ENCODE measurements around the gene UBE2H. TPM values are rescaled to one million over a fixed set of nuclear protein-coding genes. Genes with fewer than 3 reads are reported as not detected.
A peak's percentile ranks its signal among the peaks of the same experiment; 100 is the strongest.

The UBE2H gene
- polyA plus RNA-seq, 4 donors = 15.0 to 38.8 (median 18.6) TPM

DNA sequence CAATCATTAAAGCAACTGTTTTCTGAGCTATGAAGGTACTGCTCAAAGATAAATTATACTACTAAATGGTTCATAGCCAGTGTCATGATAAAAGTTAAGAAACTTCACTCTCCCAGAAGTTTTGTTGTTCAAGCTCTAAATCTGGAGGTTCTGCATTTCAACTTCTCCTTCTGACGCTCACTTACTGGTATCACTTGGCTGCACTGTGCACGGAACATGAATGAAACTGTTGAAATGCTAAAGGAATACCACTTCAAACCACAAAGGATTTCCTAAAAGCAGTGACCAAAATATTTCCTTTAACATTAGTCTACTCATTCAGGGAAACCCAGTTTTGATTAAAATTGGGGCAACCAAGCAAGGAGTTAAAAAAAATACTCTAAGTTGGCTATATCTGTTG lies 93.6 kb downstream of the UBE2H start:
- no peak overlapping the region for H3K4me3 ChIP-seq (ENCODE audit: low read depth in 1 of 3, low read length in 3 of 3)
- H3K27me3 ChIP-seq (ENCODE audit: control insufficient read depth in 3 of 3, insufficient read depth in 3 of 3, low read length in 3 of 3) = no peaks in the 10 kb centered on the region
- WGBS, 3 donors = 64 to 87% (median 84%) methylated on average over 2 of the region's 2 CpGs
- H3K36me3 ChIP-seq (ENCODE audit: control insufficient read depth in 3 of 3, insufficient read depth in 2 of 3, low read depth in 1 of 3, low read length in 3 of 3) = peaks cover 0 to 3% (median 3%) of the 10 kb centered on the region in 3 donors
- FAIRE-seq (no peak), DNase-seq (no peak)
- peaks cover 0 to 9% (median 6%) of the 10 kb centered on the region in 3 donors for H3K4me1 ChIP-seq (ENCODE audit: control insufficient read depth in 3 of 3, insufficient read depth in 2 of 3, low read depth in 1 of 3, low read length in 2 of 3)
- no peaks in the 10 kb centered on the region for H3K9me3 ChIP-seq (ENCODE audit: control insufficient read depth in 2 of 2, insufficient read depth in 1 of 2, low read depth in 1 of 2, low read length in 1 of 2)
- H3K27ac ChIP-seq (ENCODE audit: low read depth in 1 of 3, low read length in 2 of 3) = no peak overlapping the region

GRCh38 chr7:129858490-129858889 lies 94.3 kb downstream of the UBE2H start:
- DNase-seq = no peak
- no peak overlapping the region for H3K27ac ChIP-seq (ENCODE audit: low read depth in 1 of 3, low read length in 2 of 3)
- WGBS, 3 donors = 43 to 53% (median 43%) methylated on average over 2 of the region's 2 CpGs

GRCh38 chr7:129857313-129857712 lies 95.4 kb downstream of the UBE2H start:
- no peak for DNase-seq
- no peaks in the 10 kb centered on the region for H3K9me3 ChIP-seq (ENCODE audit: control insufficient read depth in 2 of 2, insufficient read depth in 1 of 2, low read depth in 1 of 2, low read length in 1 of 2)
- H3K27me3 ChIP-seq (ENCODE audit: control insufficient read depth in 3 of 3, insufficient read depth in 3 of 3, low read length in 3 of 3) = no peaks in the 10 kb centered on the region
- 82 to 95% (median 91%) methylated on average over 1 of the region's 1 CpG for WGBS, 3 donors
- peaks cover 0 to 12% (median 6%) of the 10 kb centered on the region in 3 donors for H3K4me1 ChIP-seq (ENCODE audit: control insufficient read depth in 3 of 3, insufficient read depth in 2 of 3, low read depth in 1 of 3, low read length in 2 of 3)
- no peak overlapping the region for H3K4me3 ChIP-seq (ENCODE audit: low read depth in 1 of 3, low read length in 3 of 3)
- H3K27ac ChIP-seq (ENCODE audit: low read depth in 1 of 3, low read length in 2 of 3) = no peak overlapping the region
- peaks cover 0 to 6% (median 3%) of the 10 kb centered on the region in 3 donors for H3K36me3 ChIP-seq (ENCODE audit: control insufficient read depth in 3 of 3, insufficient read depth in 2 of 3, low read depth in 1 of 3, low read length in 3 of 3)
- no peak for FAIRE-seq

More at GRCh38 chr7:129858490-129858889, 94.3 kb downstream of the UBE2H start:
- Histone ChIP-seq H3K4me3 (ENCODE audit: low read depth in 1 of 3, low read length in 3 of 3) (no peak overlapping the region), H3K9me3 (ENCODE audit: control insufficient read depth in 2 of 2, insufficient read depth in 1 of 2, low read depth in 1 of 2, low read length in 1 of 2) (no peaks in the 10 kb centered on the region), H3K27me3 (ENCODE audit: control insufficient read depth in 3 of 3, insufficient read depth in 3 of 3, low read length in 3 of 3) (no peaks in the 10 kb centered on the region), H3K36me3 (ENCODE audit: control insufficient read depth in 3 of 3, insufficient read depth in 2 of 3, low read depth in 1 of 3, low read length in 3 of 3) (peaks cover 0 to 3% (median 3%) of the 10 kb centered on the region in 3 donors), H3K4me1 (ENCODE audit: control insufficient read depth in 3 of 3, insufficient read depth in 2 of 3, low read depth in 1 of 3, low read length in 2 of 3) (peaks cover 0 to 11% (median 6%) of the 10 kb centered on the region in 3 donors)
- no peak for FAIRE-seq

DNA sequence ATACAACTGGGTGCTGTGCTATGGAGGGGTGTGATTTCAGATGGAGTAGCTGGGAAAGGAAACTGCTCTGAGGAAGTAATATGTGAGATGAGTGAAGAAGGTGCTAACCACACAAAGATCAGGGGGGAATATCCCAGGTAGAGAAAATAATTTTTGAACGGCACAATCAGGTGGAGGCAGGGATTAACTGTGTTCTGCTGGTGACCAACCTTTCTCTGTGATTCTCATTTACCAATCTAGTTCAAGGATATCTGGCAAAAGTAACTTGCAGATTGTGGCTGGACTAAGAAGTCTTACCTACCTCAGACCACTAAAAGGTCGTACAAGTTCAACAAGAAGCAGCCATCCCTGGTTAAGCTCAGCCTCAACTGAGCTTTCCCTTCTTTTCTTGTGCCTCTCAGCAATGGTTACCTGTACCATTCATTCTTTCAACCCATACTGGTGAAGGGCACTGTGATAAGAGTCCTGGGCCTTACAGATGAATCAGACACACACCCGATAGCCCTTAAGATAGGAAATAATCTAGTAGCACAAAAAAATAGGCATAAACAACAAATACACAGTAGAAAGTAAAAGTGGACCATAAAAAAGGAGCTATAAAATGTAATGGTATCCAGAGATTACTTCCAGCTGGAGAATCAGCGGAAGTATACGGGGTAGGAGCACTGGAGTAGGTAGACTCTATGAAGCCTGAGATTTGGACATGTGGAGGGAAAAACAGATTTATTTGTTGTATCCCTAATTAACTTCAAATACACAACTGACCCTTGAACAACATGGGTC lies 96.6 kb downstream of the UBE2H start:
- WGBS, 3 donors = 57 to 74% (median 60%) methylated on average over 5 of the region's 5 CpGs

GRCh38 chr7:129855234-129855673 lies 97.5 kb downstream of the UBE2H start:
- H3K27ac ChIP-seq (ENCODE audit: low read depth in 1 of 3, low read length in 2 of 3) = no peak overlapping the region

More for the DNA sequence above, 96.6 kb downstream of the UBE2H start:
- Histone ChIP-seq H3K27me3 (ENCODE audit: control insufficient read depth in 3 of 3, insufficient read depth in 3 of 3, low read length in 3 of 3) (no peaks in the 10 kb centered on the region), H3K9me3 (ENCODE audit: control insufficient read depth in 2 of 2, insufficient read depth in 1 of 2, low read depth in 1 of 2, low read length in 1 of 2) (no peaks in the 10 kb centered on the region), H3K4me3 (ENCODE audit: low read depth in 1 of 3, low read length in 3 of 3) (no peak overlapping the region), H3K4me1 (ENCODE audit: control insufficient read depth in 3 of 3, insufficient read depth in 2 of 3, low read depth in 1 of 3, low read length in 2 of 3) (peaks cover 7 to 12% (median 10%) of the 10 kb centered on the region in 3 donors), H3K36me3 (ENCODE audit: control insufficient read depth in 3 of 3, insufficient read depth in 2 of 3, low read depth in 1 of 3, low read length in 3 of 3) (peaks cover 0 to 6% (median 3%) of the 10 kb centered on the region in 3 donors), H3K27ac (ENCODE audit: low read depth in 1 of 3, low read length in 2 of 3) (no peak overlapping the region)
- FAIRE-seq = no peak
- peak in 1 of 2 donors; percentile 11 for DNase-seq

DNA sequence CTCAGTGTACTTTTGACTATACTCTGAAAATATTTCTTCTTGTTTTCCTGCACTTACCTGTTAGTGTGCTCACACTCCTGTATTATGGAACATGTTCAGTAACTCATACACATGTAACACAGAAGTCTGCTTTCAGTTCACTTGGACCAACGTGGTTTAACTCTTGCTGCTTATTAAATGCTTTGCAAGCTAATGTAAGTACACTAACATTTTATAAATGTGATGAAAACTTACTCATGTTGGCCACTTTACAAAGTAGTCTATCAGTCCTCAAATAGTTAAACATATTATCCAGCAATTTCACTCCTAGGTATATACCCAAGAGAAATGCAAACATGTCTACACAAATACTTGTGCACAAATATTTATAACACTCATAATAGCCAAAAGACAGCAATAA lies 98.4 kb downstream of the UBE2H start:
- peaks cover 10 to 12% (median 10%) of the 10 kb centered on the region in 3 donors for H3K4me1 ChIP-seq (ENCODE audit: control insufficient read depth in 3 of 3, insufficient read depth in 2 of 3, low read depth in 1 of 3, low read length in 2 of 3)
- no peak overlapping the region for H3K27ac ChIP-seq (ENCODE audit: low read depth in 1 of 3, low read length in 2 of 3)
- H3K4me3 ChIP-seq (ENCODE audit: low read depth in 1 of 3, low read length in 3 of 3) = no peak overlapping the region
- no peak for DNase-seq
- H3K27me3 ChIP-seq (ENCODE audit: control insufficient read depth in 3 of 3, insufficient read depth in 3 of 3, low read length in 3 of 3) = no peaks in the 10 kb centered on the region
- no peak for FAIRE-seq
- H3K9me3 ChIP-seq (ENCODE audit: control insufficient read depth in 2 of 2, insufficient read depth in 1 of 2, low read depth in 1 of 2, low read length in 1 of 2) = no peaks in the 10 kb centered on the region
- WGBS, 3 donors = 56 to 60% (median 56%) methylated on average over 1 of the region's 1 CpG
- peaks cover 0 to 10% (median 3%) of the 10 kb centered on the region in 3 donors for H3K36me3 ChIP-seq (ENCODE audit: control insufficient read depth in 3 of 3, insufficient read depth in 2 of 3, low read depth in 1 of 3, low read length in 3 of 3)

More at GRCh38 chr7:129855234-129855673, 97.5 kb downstream of the UBE2H start:
- Histone ChIP-seq H3K4me3 (ENCODE audit: low read depth in 1 of 3, low read length in 3 of 3) (no peak overlapping the region), H3K9me3 (ENCODE audit: control insufficient read depth in 2 of 2, insufficient read depth in 1 of 2, low read depth in 1 of 2, low read length in 1 of 2) (no peaks in the 10 kb centered on the region), H3K4me1 (ENCODE audit: control insufficient read depth in 3 of 3, insufficient read depth in 2 of 3, low read depth in 1 of 3, low read length in 2 of 3) (peaks cover 10 to 12% (median 10%) of the 10 kb centered on the region in 3 donors), H3K27me3 (ENCODE audit: control insufficient read depth in 3 of 3, insufficient read depth in 3 of 3, low read length in 3 of 3) (no peaks in the 10 kb centered on the region), H3K36me3 (ENCODE audit: control insufficient read depth in 3 of 3, insufficient read depth in 2 of 3, low read depth in 1 of 3, low read length in 3 of 3) (peaks cover 0 to 6% (median 3%) of the 10 kb centered on the region in 3 donors)
- 74 to 94% (median 94%) methylated on average over 6 of the region's 6 CpGs for WGBS, 3 donors
- no peak for DNase-seq
- FAIRE-seq = no peak

DNA sequence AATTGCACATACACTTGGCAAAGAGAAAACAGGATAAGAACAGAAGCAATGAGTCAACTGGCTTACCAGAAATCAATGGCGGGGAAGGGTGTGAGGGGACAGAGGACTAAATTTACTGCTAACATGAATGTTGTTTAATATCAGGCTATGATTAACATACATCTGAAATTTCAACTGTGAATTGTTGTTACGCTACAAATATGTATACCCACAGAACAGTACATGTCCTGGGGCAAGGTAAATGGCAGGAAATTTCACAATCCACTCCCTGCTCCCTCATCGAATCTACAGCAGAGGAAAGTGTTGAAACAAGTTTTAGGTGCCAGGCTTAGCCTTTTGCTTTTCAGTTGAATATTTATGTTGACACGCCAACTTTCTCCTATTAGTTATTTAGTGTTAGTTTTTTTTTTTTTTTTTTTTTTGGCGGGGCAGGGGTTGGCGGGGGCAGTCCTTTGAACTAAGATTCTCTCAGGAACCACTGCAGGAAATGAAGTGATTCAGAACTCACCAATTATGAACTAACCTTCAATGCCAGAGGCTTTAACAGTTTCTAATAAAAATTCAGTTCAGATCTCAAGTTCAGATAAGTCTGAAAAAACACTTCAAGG lies 99.0 kb downstream of the UBE2H start:
- Histone ChIP-seq H3K4me3 (ENCODE audit: low read depth in 1 of 3, low read length in 3 of 3) (no peak overlapping the region), H3K27ac (ENCODE audit: low read depth in 1 of 3, low read length in 2 of 3) (peak overlapping the region in 1 of 3 donors; percentile 26), H3K4me1 (ENCODE audit: control insufficient read depth in 3 of 3, insufficient read depth in 2 of 3, low read depth in 1 of 3, low read length in 2 of 3) (peaks cover 10% of the 10 kb centered on the region in 3 donors), H3K9me3 (ENCODE audit: control insufficient read depth in 2 of 2, insufficient read depth in 1 of 2, low read depth in 1 of 2, low read length in 1 of 2) (no peaks in the 10 kb centered on the region), H3K36me3 (ENCODE audit: control insufficient read depth in 3 of 3, insufficient read depth in 2 of 3, low read depth in 1 of 3, low read length in 3 of 3) (peaks cover 0 to 10% (median 3%) of the 10 kb centered on the region in 3 donors), H3K27me3 (ENCODE audit: control insufficient read depth in 3 of 3, insufficient read depth in 3 of 3, low read length in 3 of 3) (no peaks in the 10 kb centered on the region)
- DNase-seq (no peak), FAIRE-seq (no peak)
- 76 to 84% (median 78%) methylated on average over 6 of the region's 6 CpGs for WGBS, 3 donors

- Histone ChIP-seq H3K36me3 (ENCODE audit: control insufficient read depth in 3 of 3, insufficient read depth in 2 of 3, low read depth in 1 of 3, low read length in 3 of 3) (peaks cover 0 to 12% (median 3%) of the 10 kb centered on the region in 3 donors), H3K27me3 (ENCODE audit: control insufficient read depth in 3 of 3, insufficient read depth in 3 of 3, low read length in 3 of 3) (no peaks in the 10 kb centered on the region), H3K4me3 (ENCODE audit: low read depth in 1 of 3, low read length in 3 of 3) (no peak overlapping the region), H3K4me1 (ENCODE audit: control insufficient read depth in 3 of 3, insufficient read depth in 2 of 3, low read depth in 1 of 3, low read length in 2 of 3) (peaks cover 10% of the 10 kb centered on the region in 3 donors), H3K27ac (ENCODE audit: low read depth in 1 of 3, low read length in 2 of 3) (peak overlapping the region in 1 of 3 donors; percentile 18), H3K9me3 (ENCODE audit: control insufficient read depth in 2 of 2, insufficient read depth in 1 of 2, low read depth in 1 of 2, low read length in 1 of 2) (no peaks in the 10 kb centered on the region)
- FAIRE-seq = no peak
- WGBS, 3 donors = 48 to 80% (median 68%) methylated on average over 3 of the region's 3 CpGs
- peak in 1 of 2 donors; percentile 38 for DNase-seq
Measured at GRCh38 chr7:129851809-129852208, 101.0 kb downstream of the UBE2H start.

Measured in small intestine (tissue), 7 donors.